MM.1S (cell line): Measurements from ENCODE around the gene PRSS27.

Experiments used
- DNase-seq: peaks from one replicate; pipeline ENCODE4 v3.0.0-alpha.2; 2015
- H2AFZ ChIP-seq: fragments of 300-600 bp; sonication (generic); 2 replicates; pipeline ENCODE4 v1.6.0; 2016; ENCODE audit warnings: antibody characterized with exemption, low read length
- H3F3A ChIP-seq: fragments of 300-600 bp; sonication (generic); 2 replicates; pipeline ENCODE4 v1.6.1; 2016; ENCODE audit warnings: mild to moderate bottlenecking, antibody characterized with exemption, low read length, moderate library complexity, mixed read lengths; ENCODE audit not compliant: insufficient read depth
- H3K27ac ChIP-seq: fragments of 300-600 bp; sonication (generic); 2 replicates; pipeline ENCODE4 v1.5.1; 2016; ENCODE audit warnings: mild to moderate bottlenecking, low read length
- H3K27me3 ChIP-seq: fragments of 300-600 bp; sonication (generic); replicated peaks from 2 replicates; pipeline ENCODE4 v1.6.0; 2016; ENCODE audit warnings: low read length; ENCODE audit not compliant: insufficient read depth
- H3K36me3 ChIP-seq: fragments of 300-600 bp; sonication (generic); replicated peaks from 2 replicates; pipeline ENCODE4 v1.6.1; 2016; ENCODE audit warnings: mild to moderate bottlenecking, low read length, mixed read lengths; ENCODE audit not compliant: insufficient read depth
- H3K4me1 ChIP-seq: fragments of 300-600 bp; sonication (generic); 2 replicates; pipeline ENCODE4 v1.6.1; 2016; ENCODE audit warnings: low read length, mixed read lengths
- H3K4me2 ChIP-seq: fragments of 300-600 bp; sonication (generic); 2 replicates; pipeline ENCODE4 v1.6.0; 2016; ENCODE audit warnings: low read depth, low read length
- H3K4me3 ChIP-seq: fragments of 300-600 bp; sonication (generic); 2 replicates; pipeline ENCODE4 v1.5.1; 2016; ENCODE audit warnings: low read length, mixed read lengths
- H3K79me2 ChIP-seq: fragments of 300-600 bp; sonication (generic); 2 replicates; pipeline ENCODE4 v1.6.1; 2016; ENCODE audit warnings: mixed run types, low read length, mixed read lengths
- H3K9ac ChIP-seq: fragments of 300-600 bp; sonication (generic); 2 replicates; pipeline ENCODE4 v1.6.1; 2016; ENCODE audit warnings: low read length, mixed read lengths
- H3K9me2 ChIP-seq: fragments of 300-600 bp; sonication (generic); replicated peaks from 2 replicates; pipeline ENCODE4 v1.6.1; 2016; ENCODE audit warnings: mild to moderate bottlenecking, low read length, mixed read lengths; ENCODE audit not compliant: insufficient read depth
- H3K9me3 ChIP-seq: fragments of 300-600 bp; sonication (generic); replicated peaks from 2 replicates; pipeline ENCODE4 v1.6.1; 2016; ENCODE audit warnings: mild to moderate bottlenecking, low read length, mixed read lengths; ENCODE audit not compliant: insufficient read depth
- H4K20me1 ChIP-seq: fragments of 300-600 bp; sonication (generic); 2 replicates; pipeline ENCODE4 v1.6.1; 2016; ENCODE audit warnings: mild to moderate bottlenecking, low read length, moderate library complexity, mixed read lengths; ENCODE audit not compliant: insufficient read depth
- CTCF ChIP-seq: fragments of 300-600 bp; sonication (generic); IDR thresholded peaks from 2 replicates; pipeline ENCODE4 v1.5.1; 2016; ENCODE audit warnings: antibody characterized with exemption, low read length, mixed read lengths
- EZH2 ChIP-seq: fragments of 300-600 bp; sonication (generic); optimal IDR thresholded peaks from 2 replicates; pipeline ENCODE3; 2017; ENCODE audit warnings: low read depth, mild to moderate bottlenecking, antibody characterized with exemption, low read length, mixed read lengths
- EZH2phosphoT487 ChIP-seq: fragments of 300-600 bp; sonication (generic); IDR thresholded peaks from 2 replicates; pipeline ENCODE4 v1.6.1; 2018; ENCODE audit warnings: antibody characterized with exemption, low read length

PRSS27 gene

DNA sequence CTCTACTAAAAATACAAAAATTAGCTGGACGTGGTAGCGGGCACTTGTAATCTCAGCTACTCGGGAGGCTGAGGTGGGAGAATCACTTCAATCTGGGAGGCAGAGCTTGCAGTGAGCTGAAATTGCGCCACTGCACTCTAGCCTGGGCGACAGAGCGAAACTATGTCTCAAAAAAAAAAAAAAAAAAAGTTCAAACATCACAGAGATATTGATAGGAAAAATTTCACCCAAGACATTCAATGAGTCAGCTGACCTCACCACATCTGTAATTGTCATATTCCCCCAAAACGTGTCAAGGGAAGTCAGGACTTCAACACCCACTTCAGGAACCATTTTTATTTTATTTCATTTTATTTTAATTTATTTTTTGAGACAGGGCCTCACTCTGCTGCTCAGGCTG lies 8.0 kb upstream of the PRSS27 start:
- H3K27me3 ChIP-seq: peaks cover 41% of the 10 kb centered on the region
- H3F3A ChIP-seq: no peaks in the 10 kb centered on the region
- no peaks in the 10 kb centered on the region for H3K9me2 ChIP-seq
- TF ChIP-seq EZH2: no peak
- no peak for TF ChIP-seq CTCF
- no peak for TF ChIP-seq EZH2phosphoT487
- no peaks in the 10 kb centered on the region for H3K4me1 ChIP-seq
- H3K27ac ChIP-seq: no peak overlapping the region
- no peaks in the 10 kb centered on the region for H3K36me3 ChIP-seq
- no peak overlapping the region for H3K9ac ChIP-seq
- no peak overlapping the region for H3K4me3 ChIP-seq
- H3K79me2 ChIP-seq: no peaks in the 10 kb centered on the region
- H3K9me3 ChIP-seq: no peaks in the 10 kb centered on the region
- H2AFZ ChIP-seq: no peak overlapping the region
- H4K20me1 ChIP-seq: no peaks in the 10 kb centered on the region
- no peak for DNase-seq
- H3K4me2 ChIP-seq: no peak overlapping the region

GRCh38 chr16:2726923-2727322 lies 6.9 kb upstream of the PRSS27 start:
- Histone ChIP-seq H3K9me2 (no peaks in the 10 kb centered on the region), H3K27me3 (peaks cover 32% of the 10 kb centered on the region), H3K27ac (no peak overlapping the region), H3K4me1 (no peaks in the 10 kb centered on the region), H3K9me3 (no peaks in the 10 kb centered on the region), H2AFZ (no peak overlapping the region), H3K79me2 (no peaks in the 10 kb centered on the region), H3F3A (no peaks in the 10 kb centered on the region), H3K36me3 (no peaks in the 10 kb centered on the region), H3K4me2 (no peak overlapping the region), H3K4me3 (no peak overlapping the region), H3K9ac (no peak overlapping the region), H4K20me1 (no peaks in the 10 kb centered on the region)
- DNase-seq: no peak
- TF ChIP-seq EZH2phosphoT487 (no peak), CTCF (no peak), EZH2 (no peak)

GRCh38 chr16:2724816-2725348 lies 4.9 kb upstream of the PRSS27 start:
- Histone ChIP-seq H2AFZ (no peak overlapping the region), H3K9me3 (no peaks in the 10 kb centered on the region)

More at GRCh38 chr16:2724816-2725348, 4.9 kb upstream of the PRSS27 start:
- Histone ChIP-seq H3K9ac (no peak overlapping the region), H3K27ac (no peak overlapping the region), H3K79me2 (no peaks in the 10 kb centered on the region), H4K20me1 (no peaks in the 10 kb centered on the region), H3K36me3 (no peaks in the 10 kb centered on the region), H3K4me3 (no peak overlapping the region), H3F3A (no peaks in the 10 kb centered on the region), H3K9me2 (no peaks in the 10 kb centered on the region), H3K27me3 (peaks cover 17% of the 10 kb centered on the region), H3K4me1 (no peaks in the 10 kb centered on the region), H3K4me2 (no peak overlapping the region)
- DNase-seq: no peak
- TF ChIP-seq EZH2phosphoT487 (no peak), CTCF (no peak), EZH2 (no peak)
